SK-N-SH (cell line): Measurements from ENCODE around the gene AGAP1.

Experiments
- ELF1 ChIP-seq: IDR thresholded peaks from 2 replicates; pipeline ENCODE4 v1.4.0; 2012
- FOSL2 ChIP-seq: IDR thresholded peaks from 2 replicates; pipeline ENCODE4 v1.4.0; 2012; ENCODE audit warnings: low read depth, mild to moderate bottlenecking, moderate library complexity, borderline replicate concordance
- GABPA ChIP-seq: IDR thresholded peaks from 2 replicates; pipeline ENCODE4 v1.4.0; 2012; ENCODE audit warnings: low read depth, mild to moderate bottlenecking
- MEF2A ChIP-seq: IDR thresholded peaks from 2 replicates; pipeline ENCODE4 v1.4.0; 2012; ENCODE audit warnings: low read depth, borderline replicate concordance
- POLR2AphosphoS5 ChIP-seq: IDR thresholded peaks from 2 replicates; pipeline ENCODE4 v1.6.1; 2012; ENCODE audit warnings: low read depth, low read length
- RCOR1 ChIP-seq: fragments of 150-350 bp; IDR thresholded peaks from 2 replicates; pipeline ENCODE4 v1.6.1; 2017; ENCODE audit warnings: antibody characterized with exemption, low read length
- SIN3A ChIP-seq: IDR thresholded peaks from 2 replicates; pipeline ENCODE4 v1.6.1; 2012; ENCODE audit warnings: low read depth, mild to moderate bottlenecking, low read length, moderate library complexity, borderline replicate concordance
- YY1 ChIP-seq: IDR thresholded peaks from 2 replicates; pipeline ENCODE4 v1.4.0; 2012; ENCODE audit warnings: low read depth, mild to moderate bottlenecking
- TF ChIP-seq, protein P1 (sequence below): IDR thresholded peaks from 2 replicates; pipeline ENCODE4 v1.6.1; 2012; ENCODE audit warnings: mild to moderate bottlenecking, low read depth, low read length, moderate library complexity
- TF ChIP-seq, protein P2 (sequence below): IDR thresholded peaks from 2 replicates; pipeline ENCODE4; 2012
- TF ChIP-seq, protein P3 (sequence below): fragments of 200-600 bp; sonication (generic); IDR thresholded peaks from 2 replicates; pipeline ENCODE4 v1.6.1; 2017; ENCODE audit warnings: antibody characterized with exemption, mild to moderate bottlenecking, moderate library complexity

DNA sequence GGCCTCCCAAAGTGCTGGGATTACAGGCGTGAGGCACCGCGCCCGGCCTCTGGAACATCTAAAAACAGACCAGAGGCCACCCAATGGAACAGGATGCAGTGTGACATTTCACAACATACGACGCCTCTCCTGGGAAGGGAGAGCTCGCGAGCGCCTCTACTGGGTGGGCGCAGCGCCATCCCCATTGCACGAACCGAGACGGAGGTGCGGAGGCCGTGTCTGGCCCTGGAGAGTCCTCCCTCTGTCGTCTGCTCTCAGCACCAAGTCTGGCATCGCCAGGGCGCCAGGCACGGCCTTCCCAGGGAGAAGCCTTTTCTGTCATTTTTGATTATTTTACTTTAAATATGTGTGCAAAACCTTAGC is 683.7 kb downstream of the AGAP1 start:
- TF ChIP-seq POLR2AphosphoS5 (no peak), GABPA (no peak), FOSL2 (no peak), SIN3A (no peak), ELF1 (no peak), RCOR1 (no peak), YY1 (no peak), MEF2A (no peak)
- TF ChIP-seq, protein P1, sequence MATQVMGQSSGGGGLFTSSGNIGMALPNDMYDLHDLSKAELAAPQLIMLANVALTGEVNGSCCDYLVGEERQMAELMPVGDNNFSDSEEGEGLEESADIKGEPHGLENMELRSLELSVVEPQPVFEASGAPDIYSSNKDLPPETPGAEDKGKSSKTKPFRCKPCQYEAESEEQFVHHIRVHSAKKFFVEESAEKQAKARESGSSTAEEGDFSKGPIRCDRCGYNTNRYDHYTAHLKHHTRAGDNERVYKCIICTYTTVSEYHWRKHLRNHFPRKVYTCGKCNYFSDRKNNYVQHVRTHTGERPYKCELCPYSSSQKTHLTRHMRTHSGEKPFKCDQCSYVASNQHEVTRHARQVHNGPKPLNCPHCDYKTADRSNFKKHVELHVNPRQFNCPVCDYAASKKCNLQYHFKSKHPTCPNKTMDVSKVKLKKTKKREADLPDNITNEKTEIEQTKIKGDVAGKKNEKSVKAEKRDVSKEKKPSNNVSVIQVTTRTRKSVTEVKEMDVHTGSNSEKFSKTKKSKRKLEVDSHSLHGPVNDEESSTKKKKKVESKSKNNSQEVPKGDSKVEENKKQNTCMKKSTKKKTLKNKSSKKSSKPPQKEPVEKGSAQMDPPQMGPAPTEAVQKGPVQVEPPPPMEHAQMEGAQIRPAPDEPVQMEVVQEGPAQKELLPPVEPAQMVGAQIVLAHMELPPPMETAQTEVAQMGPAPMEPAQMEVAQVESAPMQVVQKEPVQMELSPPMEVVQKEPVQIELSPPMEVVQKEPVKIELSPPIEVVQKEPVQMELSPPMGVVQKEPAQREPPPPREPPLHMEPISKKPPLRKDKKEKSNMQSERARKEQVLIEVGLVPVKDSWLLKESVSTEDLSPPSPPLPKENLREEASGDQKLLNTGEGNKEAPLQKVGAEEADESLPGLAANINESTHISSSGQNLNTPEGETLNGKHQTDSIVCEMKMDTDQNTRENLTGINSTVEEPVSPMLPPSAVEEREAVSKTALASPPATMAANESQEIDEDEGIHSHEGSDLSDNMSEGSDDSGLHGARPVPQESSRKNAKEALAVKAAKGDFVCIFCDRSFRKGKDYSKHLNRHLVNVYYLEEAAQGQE, result no peak
- TF ChIP-seq, protein P2, sequence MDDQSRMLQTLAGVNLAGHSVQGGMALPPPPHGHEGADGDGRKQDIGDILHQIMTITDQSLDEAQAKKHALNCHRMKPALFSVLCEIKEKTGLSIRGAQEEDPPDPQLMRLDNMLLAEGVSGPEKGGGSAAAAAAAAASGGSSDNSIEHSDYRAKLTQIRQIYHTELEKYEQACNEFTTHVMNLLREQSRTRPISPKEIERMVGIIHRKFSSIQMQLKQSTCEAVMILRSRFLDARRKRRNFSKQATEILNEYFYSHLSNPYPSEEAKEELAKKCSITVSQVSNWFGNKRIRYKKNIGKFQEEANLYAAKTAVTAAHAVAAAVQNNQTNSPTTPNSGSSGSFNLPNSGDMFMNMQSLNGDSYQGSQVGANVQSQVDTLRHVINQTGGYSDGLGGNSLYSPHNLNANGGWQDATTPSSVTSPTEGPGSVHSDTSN, result no peak
- TF ChIP-seq, protein P3, sequence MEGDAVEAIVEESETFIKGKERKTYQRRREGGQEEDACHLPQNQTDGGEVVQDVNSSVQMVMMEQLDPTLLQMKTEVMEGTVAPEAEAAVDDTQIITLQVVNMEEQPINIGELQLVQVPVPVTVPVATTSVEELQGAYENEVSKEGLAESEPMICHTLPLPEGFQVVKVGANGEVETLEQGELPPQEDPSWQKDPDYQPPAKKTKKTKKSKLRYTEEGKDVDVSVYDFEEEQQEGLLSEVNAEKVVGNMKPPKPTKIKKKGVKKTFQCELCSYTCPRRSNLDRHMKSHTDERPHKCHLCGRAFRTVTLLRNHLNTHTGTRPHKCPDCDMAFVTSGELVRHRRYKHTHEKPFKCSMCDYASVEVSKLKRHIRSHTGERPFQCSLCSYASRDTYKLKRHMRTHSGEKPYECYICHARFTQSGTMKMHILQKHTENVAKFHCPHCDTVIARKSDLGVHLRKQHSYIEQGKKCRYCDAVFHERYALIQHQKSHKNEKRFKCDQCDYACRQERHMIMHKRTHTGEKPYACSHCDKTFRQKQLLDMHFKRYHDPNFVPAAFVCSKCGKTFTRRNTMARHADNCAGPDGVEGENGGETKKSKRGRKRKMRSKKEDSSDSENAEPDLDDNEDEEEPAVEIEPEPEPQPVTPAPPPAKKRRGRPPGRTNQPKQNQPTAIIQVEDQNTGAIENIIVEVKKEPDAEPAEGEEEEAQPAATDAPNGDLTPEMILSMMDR, result no peak; the same call in 1 of the 2 replicates
